Endometrium (tissue), 2 donors: ENCODE measurements around the gene PDGFD.

ENCODE experiments used
- FAIRE-seq: peaks from 2 replicates; lab custom pipeline; 2012; peaks lifted over from hg19 to GRCh38; lab: Jason Lieb, UNC
- donor health status: control.
- donor health status: control.

The PDGFD gene

GRCh38 chr11:104000798-104001197 lies 163.1 kb downstream of the PDGFD start:
- no peak for FAIRE-seq

GRCh38 chr11:103998826-103999508 lies 165.0 kb downstream of the PDGFD start:
- no peak for FAIRE-seq

DNA sequence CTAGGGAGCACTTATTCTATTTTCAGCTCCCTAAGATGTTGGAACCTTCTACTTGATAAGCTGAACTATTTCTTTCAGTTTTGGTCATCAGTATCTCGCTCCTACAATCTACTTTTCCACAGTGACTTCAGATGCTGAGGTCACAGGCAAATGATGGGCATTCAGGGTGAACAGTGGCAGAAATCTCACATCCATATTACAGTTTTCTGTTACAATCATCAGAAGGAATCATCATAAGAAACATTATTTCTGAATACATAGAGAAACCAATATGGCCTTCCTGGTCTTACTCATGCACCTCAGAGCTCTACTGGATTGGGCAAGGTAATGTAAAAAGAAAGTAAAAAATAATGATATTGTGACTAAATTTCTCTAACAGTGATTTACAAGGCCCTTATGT lies 166.9 kb downstream of the PDGFD start:
- no peak for FAIRE-seq

DNA sequence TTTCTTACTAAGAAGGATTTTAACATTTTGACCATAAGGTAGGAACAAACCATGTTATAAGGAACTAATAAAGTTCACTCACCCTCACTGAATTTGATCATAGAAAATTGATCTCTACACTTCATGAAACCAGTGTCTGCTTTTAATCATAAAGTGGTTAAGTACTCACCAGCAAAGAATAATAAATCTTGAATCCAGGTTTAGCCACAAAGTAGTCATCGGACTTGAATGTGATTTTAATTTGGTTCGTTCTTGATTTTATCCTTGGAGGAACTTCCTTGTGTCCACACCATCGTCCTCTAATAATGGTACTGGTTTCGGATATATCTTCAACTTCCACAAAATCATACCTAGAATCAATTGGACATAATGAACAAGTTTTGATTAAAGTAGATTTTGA lies 168.1 kb downstream of the PDGFD start:
- no peak for FAIRE-seq

GRCh38 chr11:103994518-103994917 lies 169.4 kb downstream of the PDGFD start:
- peak; percentile 69 for FAIRE-seq

DNA sequence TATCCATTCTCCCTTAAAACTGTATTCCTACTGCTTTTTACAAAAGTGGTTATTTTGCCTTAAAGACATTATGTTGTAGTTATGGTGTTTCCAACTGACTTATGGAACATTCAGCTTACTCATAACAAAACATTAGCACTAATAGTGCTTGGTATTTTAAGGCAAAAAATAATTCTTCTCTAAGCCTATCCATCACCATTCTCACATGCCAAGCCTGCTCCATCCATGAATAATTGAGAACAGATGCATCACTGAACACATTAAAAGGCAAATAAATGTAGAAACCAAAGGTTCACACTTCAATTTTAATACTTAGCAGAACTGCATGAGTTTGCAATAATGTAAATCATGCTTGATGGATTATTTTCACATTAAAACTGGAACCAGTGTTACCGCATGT lies 169.9 kb downstream of the PDGFD start:
- no peak for FAIRE-seq

GRCh38 chr11:103993507-103993906 lies 170.4 kb downstream of the PDGFD start:
- FAIRE-seq, result no peak

- no peak for FAIRE-seq
Measured at GRCh38 chr11:103988595-103988969, 175.4 kb downstream of the PDGFD start.

DNA sequence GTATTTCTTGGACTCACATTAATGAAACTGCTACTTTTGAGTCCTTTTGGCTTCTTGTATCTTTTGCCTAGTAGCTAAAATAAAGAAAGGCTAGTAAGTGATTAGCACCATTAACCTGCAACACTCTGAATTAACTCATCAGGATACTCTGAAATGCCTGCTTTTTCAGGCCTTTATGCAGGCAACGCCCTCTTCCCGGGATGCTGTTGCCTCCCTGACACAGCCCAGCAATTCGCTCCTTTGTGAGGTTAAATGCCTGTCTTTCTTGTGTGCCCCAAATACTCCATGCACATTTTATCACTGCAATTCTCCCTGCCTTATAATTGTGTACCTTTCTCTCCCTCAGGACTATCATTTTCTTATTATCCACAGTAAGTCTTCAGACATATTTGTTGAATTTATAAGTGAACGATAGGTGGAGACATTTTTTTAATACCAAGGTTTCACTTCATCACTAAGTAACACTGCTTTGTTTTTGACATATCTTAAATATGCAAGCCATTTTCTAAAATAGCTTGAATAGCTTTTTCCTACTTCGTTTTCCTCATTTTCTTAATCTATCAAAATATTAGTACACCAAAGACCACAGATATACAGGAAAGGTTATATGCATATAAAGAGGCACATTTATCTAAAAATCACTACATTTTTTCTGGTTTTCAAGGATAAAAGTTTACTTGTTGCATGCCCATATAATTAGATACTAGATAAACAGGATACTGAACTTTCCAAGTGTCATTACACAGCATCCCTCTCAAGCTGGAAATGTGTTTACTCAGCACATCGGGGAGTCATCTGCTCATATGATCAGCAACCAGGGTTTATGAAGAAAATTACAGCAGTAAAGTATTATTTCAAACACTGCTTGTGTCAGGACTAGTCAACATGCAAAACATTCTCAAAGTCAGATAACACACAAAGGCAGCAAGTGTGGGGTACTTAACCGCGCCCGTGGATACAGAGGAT lies 176.0 kb downstream of the PDGFD start:
- peak; percentile 68 for FAIRE-seq

DNA sequence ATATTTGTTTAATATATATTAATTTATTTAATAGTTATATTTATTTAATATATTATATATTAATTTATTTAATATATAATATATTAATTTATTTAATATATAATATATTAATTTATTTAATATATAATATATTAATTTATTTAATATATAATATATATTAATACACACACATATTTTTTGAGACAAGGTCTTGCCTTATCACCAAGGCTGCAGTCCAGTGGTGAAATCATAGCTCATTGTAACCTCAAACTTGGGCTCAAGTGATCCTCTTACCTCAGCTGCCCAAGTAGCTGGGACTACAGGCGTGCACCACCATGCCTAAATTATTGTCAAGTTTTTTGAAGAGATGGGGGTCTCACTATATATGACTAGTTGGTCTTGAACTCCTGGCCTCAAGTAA lies 178.9 kb downstream of the PDGFD start:
- peak; percentile 100 for FAIRE-seq

GRCh38 chr11:103980108-103980507 lies 183.8 kb downstream of the PDGFD start:
- no peak for FAIRE-seq

GRCh38 chr11:103978616-103979595 lies 185.0 kb downstream of the PDGFD start:
- no peak for FAIRE-seq

DNA sequence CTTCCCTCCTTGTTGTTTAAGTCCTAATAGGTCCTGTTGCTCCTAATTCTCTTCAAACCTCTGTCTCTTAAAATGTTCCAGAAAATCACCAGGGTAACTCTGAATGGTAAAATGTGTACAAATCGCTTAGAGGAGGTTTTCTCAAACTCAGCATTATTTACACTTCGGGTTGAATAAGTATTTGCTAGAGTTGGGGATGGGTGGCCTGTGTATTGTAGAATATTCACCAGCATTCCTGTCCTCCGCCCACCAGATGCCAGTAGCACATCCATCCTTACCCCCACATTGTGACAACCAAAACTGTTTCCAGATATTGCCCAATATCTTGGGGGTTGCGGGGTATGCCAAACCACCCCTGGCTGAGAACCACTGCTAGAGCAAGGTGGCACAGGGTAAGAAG lies 191.9 kb downstream of the PDGFD start:
- FAIRE-seq, result no peak

DNA sequence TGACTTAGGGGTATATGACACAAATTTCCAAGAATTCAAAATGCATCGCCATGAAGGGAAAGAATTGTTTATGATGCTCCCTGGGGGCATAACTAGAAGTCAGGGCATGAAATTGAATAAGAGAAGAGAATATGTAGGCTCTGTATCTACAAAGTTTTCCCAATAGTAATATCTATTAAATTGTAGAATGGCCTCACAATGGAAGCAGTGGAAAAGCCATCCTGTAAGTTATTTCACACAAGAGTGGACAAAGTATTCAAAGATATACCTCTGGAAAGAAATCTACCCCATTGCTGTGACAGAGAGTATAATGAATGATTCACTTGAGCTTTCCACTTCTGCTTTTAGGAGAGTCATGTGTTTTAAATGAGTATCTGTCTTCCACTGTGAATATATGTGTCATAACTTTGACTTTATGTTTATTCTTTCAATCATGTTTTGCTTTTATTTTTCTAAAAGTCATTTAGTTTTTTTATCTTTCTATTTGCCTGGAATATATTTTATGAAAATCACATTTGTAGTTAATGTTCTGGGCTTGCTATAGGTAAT lies 193.2 kb downstream of the PDGFD start:
- no peak for FAIRE-seq

GRCh38 chr11:103968685-103969084 lies 195.3 kb downstream of the PDGFD start:
- no peak for FAIRE-seq

DNA sequence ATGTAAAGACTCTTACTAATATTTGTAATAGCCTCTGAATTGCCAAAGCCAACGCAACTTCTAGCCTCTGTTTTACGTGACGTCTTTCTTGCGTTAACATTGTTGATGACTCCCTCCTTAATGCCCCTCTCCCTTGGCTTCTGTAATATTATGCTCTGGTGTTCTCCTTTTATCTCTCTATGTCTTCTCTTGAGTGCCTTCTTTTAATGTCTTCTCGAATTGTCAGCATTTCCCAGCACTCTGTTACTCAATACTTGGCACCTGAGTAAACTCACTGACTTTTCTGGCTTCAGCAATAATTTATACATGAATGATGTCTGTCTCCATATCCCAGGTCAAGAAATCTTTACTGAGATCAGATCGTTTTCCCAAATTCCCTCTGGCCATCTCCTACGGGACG lies 196.0 kb downstream of the PDGFD start:
- FAIRE-seq, result no peak

DNA sequence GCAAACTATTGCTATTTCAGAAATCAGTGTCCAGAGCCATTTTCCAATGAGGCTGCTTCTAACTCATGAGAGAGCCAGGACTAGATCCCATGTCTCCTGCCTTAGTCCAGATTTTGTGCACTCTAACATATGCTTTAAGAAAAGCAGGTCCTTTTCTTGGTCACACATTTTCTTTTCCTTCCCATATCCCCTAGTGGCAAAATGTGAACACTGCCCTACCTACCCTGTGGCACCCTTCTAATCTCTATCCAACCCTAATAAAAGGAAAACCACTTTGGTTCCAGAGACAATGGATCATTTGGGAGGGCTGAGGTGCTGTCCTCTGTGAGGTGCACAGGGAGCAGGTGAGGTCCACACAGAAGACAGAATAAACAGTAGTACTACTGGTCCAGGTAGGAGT lies 199.6 kb downstream of the PDGFD start:
- no peak for FAIRE-seq

DNA sequence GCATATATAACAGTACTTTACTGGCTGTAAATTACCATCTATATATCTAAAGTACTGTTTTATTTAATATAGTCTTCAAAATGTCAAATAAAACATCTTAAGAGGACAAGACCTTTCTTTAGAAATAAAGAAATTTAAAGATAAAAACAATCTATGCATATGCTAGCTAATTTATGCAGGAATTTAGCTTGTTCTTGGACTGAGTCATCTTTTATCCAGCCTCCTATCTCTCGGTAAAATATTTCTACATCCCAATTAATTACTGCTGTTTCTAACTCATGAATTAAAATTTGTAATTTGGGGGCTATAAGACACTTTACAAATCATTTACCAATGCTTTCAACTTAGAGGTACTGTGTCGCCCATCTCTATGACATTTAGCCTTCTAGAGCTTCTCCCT lies 200.3 kb downstream of the PDGFD start:
- no peak for FAIRE-seq

DNA sequence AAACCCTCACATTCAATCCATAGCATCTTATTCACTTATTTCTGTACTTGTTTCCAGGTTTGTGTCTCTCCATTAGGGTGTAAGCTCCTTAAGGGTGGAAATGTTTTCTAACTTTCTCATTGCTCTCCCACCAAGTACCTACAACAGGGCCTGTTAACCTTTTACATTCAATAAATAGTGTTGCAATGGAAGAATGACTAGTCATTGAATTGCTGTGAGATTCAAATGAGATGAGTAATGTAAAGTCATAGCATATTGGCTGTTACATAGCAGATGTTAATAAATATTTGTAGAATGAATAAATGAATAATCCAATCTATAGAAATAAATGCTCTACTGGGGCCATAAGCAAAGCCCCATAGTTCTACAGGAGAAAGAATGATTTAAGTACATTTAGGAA lies 202.9 kb downstream of the PDGFD start:
- no peak for FAIRE-seq

DNA sequence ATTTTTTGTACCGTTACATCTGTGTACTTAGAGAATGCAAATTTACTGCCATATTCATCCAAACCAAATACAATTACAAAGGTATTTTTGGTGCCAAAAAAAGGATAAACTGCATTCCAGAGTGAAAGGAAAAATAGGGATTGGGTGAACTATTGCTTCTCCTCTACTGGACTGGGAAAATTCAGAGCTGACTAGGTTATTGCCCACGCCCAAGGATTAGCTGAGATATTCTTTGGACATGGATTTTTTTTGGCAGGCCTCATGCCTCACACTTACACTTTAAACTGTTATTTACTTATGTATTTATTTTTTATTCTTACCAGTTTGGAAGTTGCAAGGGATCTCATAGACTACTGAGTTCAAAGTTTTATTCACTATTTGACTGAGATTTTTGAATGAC lies 203.8 kb downstream of the PDGFD start:
- no peak for FAIRE-seq

DNA sequence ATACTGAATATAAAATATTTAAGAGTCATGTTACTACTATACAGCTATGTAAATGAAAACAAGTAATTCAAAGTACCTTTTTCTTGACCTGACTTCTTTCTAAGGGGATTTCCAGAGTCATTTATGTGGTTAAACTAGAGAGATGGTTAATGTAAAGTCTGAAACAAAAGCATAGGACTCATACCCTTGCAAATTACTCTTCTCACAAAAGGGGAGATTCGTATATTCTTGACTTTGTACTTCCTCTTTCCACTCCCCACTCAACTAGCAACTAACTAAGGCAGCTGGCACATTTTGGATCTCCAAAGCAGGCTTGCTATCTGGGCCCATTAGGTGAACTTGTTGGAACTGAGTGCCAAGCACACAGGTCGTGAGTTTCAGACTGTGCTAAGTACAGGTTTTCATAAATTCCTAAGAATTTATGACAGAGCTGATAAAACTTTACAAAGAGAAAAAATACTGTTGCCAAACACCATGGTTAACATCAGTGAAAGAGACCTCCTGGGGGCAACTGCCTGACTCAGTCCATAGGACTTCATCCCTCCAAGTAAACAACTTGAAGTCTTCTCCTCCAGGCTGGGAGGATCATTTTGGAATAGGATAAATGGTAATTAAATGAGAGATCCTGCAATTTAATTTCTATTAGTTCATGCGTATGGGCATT lies 204.5 kb downstream of the PDGFD start:
- FAIRE-seq, result no peak
